K562 (cell line): ENCODE measurements around the gene PITPNC1.

Source experiments
- CREB1 ChIP-seq, 2 experiments: sonication (generic) in 1 of 2; formaldehyde crosslinking in 1 of 2; IDR thresholded peaks; 2 replicates each; pipeline versions ENCODE4 v1.6.1 to v1.8.0; 2012 to 2022; ENCODE audit warnings: inconsistent platforms in 1 of 2, mild to moderate bottlenecking in 1 of 2, missing genetic modification reagents in 1 of 2, moderate library complexity in 1 of 2
- CTCF ChIP-seq, 3 experiments: IDR thresholded peaks in 2 of 3; conservative IDR thresholded peaks in 1 of 3; 2 replicates each; pipeline ENCODE4 v1.5.1; 2011 to 2012; ENCODE audit warnings: low read length in 3 of 3, mild to moderate bottlenecking in 3 of 3, control low read depth in 2 of 3, improper control_type of control experiment in 1 of 3, inconsistent platforms in 1 of 3, low read depth in 1 of 3, mixed read lengths in 1 of 3, moderate library complexity in 1 of 3; ENCODE audit not compliant: insufficient read depth in 2 of 3
- GABPB2 ChIP-seq: fragments of 250-450 bp; sonication (Bioruptor Pico); conservative IDR thresholded peaks from 2 replicates; pipeline ENCODE4 v1.5.1; 2021; ENCODE audit warnings: mild to moderate bottlenecking
- MAZ ChIP-seq, 2 experiments: fragments of 450-650 bp in 1 of 2; sonication (generic) in 1 of 2; formaldehyde crosslinking; IDR thresholded peaks in 1 of 2; conservative IDR thresholded peaks in 1 of 2; 2 replicates each; pipeline versions ENCODE4 v1.4.0 to v1.5.0; 2020; ENCODE audit warnings: mild to moderate bottlenecking in 1 of 2, missing genetic modification reagents in 1 of 2
- NFRKB ChIP-seq: fragments of 450-650 bp; IDR thresholded peaks from 2 replicates; pipeline ENCODE4 v1.6.1; 2016; ENCODE audit warnings: low read depth
- PHF20 ChIP-seq: fragments of 450-650 bp; IDR thresholded peaks from 2 replicates; pipeline ENCODE4 v1.6.1; 2018; ENCODE audit not compliant: partially characterized antibody
- POLR2A ChIP-seq: fragments of 450-650 bp; conservative IDR thresholded peaks from 2 replicates; pipeline ENCODE4 v1.6.1; 2016
- RBM39 ChIP-seq: fragments of 200-400 bp; formaldehyde crosslinking; optimal IDR thresholded peaks from 2 replicates; pipeline ENCODE3; 2018; ENCODE audit warnings: low read depth, low read length
- SAFB2 ChIP-seq: fragments of 200-400 bp; formaldehyde crosslinking; IDR thresholded peaks from 2 replicates; pipeline ENCODE4 v1.6.1; 2018; ENCODE audit warnings: borderline replicate concordance, low read length, low read depth, moderate library complexity; ENCODE audit not compliant: severe bottlenecking
- ZNF354B ChIP-seq: fragments of 250-450 bp; sonication (Bioruptor Pico); IDR thresholded peaks from 2 replicates; pipeline ENCODE4 v1.4.0; 2020
- TF ChIP-seq, protein P1 (sequence below): sonication (generic); formaldehyde crosslinking; IDR thresholded peaks from 2 replicates; pipeline ENCODE4 v1.8.1; 2023; ENCODE audit warnings: mild to moderate bottlenecking, missing genetic modification reagents

DNA sequence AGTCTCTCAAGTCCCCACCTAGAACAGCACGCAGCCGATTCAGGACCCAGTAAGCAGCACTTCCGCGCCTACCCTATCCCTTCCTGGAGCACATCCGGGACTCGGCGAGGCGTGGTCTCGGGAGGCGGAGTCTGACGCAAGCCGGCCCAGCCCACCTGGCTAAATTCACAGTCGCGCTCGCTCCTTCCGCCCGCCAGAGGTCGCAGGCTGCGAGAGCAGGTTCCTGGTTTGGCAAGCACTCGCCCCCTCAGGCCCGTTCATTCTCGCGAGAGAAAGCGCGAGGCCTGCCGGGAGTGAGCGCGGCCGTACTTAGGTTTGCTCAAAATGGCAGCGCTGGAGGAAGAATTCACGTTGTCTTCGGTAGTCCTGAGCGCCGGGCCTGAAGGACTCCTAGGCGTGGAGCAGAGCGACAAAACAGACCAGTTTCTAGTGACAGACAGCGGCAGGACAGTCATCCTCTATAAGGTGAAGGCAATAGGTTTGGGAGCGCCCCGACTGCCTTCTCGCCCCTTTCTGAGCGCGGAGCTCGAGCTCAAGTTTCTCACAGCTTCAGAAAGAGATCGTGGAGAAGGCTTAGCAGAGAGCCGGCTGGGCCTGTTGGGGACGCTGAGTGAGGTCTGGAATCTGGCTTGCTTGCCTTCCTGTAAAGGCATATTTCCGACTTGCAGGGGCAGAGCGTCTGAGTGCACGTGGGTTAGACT, 340.7 kb downstream of the PITPNC1 start, which contains the start of gene NOL11:
- TF ChIP-seq CREB1 (IDR thresholded peaks at IDR 0.05): peak; percentile 71
- peak; percentile 82 for TF ChIP-seq CREB1 (CRISPR knock-in tag; IDR thresholded peaks at IDR 0.05)
- peak; percentile 91 to 97 (median 95) for TF ChIP-seq CTCF (IDR thresholded peaks at IDR 0.05 in 2 of 3, conservative IDR thresholded peaks at IDR 0.05 in 1 of 3; ENCODE audit: insufficient read depth in 2 of 3, low read depth in 1 of 3, low read length in 3 of 3)
- no peak for TF ChIP-seq SAFB2
- no peak for TF ChIP-seq GABPB2
- peak; percentile 86 for TF ChIP-seq PHF20
- peak; percentile 82 to 92 for TF ChIP-seq MAZ (CRISPR knock-in tag; conservative IDR thresholded peaks at IDR 0.05 in 1 of 2, IDR thresholded peaks at IDR 0.05 in 1 of 2)
- TF ChIP-seq POLR2A: peak; percentile 97
- no peak for TF ChIP-seq RBM39
- no peak for TF ChIP-seq ZNF354B (CRISPR knock-in tag)
- TF ChIP-seq, protein P1, sequence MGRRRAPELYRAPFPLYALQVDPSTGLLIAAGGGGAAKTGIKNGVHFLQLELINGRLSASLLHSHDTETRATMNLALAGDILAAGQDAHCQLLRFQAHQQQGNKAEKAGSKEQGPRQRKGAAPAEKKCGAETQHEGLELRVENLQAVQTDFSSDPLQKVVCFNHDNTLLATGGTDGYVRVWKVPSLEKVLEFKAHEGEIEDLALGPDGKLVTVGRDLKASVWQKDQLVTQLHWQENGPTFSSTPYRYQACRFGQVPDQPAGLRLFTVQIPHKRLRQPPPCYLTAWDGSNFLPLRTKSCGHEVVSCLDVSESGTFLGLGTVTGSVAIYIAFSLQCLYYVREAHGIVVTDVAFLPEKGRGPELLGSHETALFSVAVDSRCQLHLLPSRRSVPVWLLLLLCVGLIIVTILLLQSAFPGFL: no peak
- peak; percentile 85 for TF ChIP-seq NFRKB
